Measurements from ENCODE around the gene TSEN15. TPM values are rescaled to one million over a fixed set of nuclear protein-coding genes. Genes with fewer than 3 reads are reported as not detected.

The TSEN15 gene
- total and polyA plus RNA-seq, 3 donors from 2014 or later: 24.4 to 36.3 (median 33.8) TPM

- no peaks in the 10 kb centered on the region for H3K9me3 ChIP-seq
- no peaks in the 10 kb centered on the region for H3K27me3 ChIP-seq
- H3K4me3 ChIP-seq: no peak overlapping the region
- 40 to 41% methylated on average over 1 of the region's 1 CpG for WGBS, 2 donors
- H3K4me1 ChIP-seq: peaks cover 4% of the 10 kb centered on the region
- no peak overlapping the region for H3K27ac ChIP-seq
- H3K36me3 ChIP-seq (ENCODE audit: low read depth, missing control alignments): no peaks in the 10 kb centered on the region
- TF ChIP-seq POLR2A (IDR thresholded peaks at IDR 0.05) (no peak), CTCF (IDR thresholded peaks at IDR 0.05) (no peak)
- intact Hi-C loops (cut with DNase I; ENCODE audit: low total_unique reads): no loop called here
- no peak for DNase-seq
Measured at GRCh38 chr1:184021728-184022127, 29.8 kb upstream of the TSEN15 start.

GRCh38 chr1:184022668-184023067, 28.9 kb upstream of the TSEN15 start:
- DNase-seq: no peak
- H3K27ac ChIP-seq: no peak overlapping the region
- H3K4me3 ChIP-seq: no peak overlapping the region
- peaks cover 4% of the 10 kb centered on the region for H3K4me1 ChIP-seq
- no peaks in the 10 kb centered on the region for H3K27me3 ChIP-seq
- H3K9me3 ChIP-seq: no peaks in the 10 kb centered on the region
- intact Hi-C loops (cut with DNase I; ENCODE audit: low total_unique reads): no loop called here
- TF ChIP-seq POLR2A (IDR thresholded peaks at IDR 0.05) (no peak), CTCF (IDR thresholded peaks at IDR 0.05) (no peak)
- WGBS, 2 donors: 27 to 43% methylated on average over 2 of the region's 2 CpGs
- no peaks in the 10 kb centered on the region for H3K36me3 ChIP-seq (ENCODE audit: low read depth, missing control alignments)

GRCh38 chr1:184023171-184023570, 28.4 kb upstream of the TSEN15 start:
- no peaks in the 10 kb centered on the region for H3K36me3 ChIP-seq (ENCODE audit: low read depth, missing control alignments)
- no peak for TF ChIP-seq POLR2A (IDR thresholded peaks at IDR 0.05)
- TF ChIP-seq CTCF (IDR thresholded peaks at IDR 0.05): no peak
- intact Hi-C loops (cut with DNase I; ENCODE audit: low total_unique reads): no loop called here
- H3K27ac ChIP-seq: no peak overlapping the region
- H3K4me1 ChIP-seq: peaks cover 4% of the 10 kb centered on the region
- no peak overlapping the region for H3K4me3 ChIP-seq
- no peak for DNase-seq
- H3K27me3 ChIP-seq: no peaks in the 10 kb centered on the region
- H3K9me3 ChIP-seq: no peaks in the 10 kb centered on the region

- no peaks in the 10 kb centered on the region for H3K36me3 ChIP-seq (ENCODE audit: low read depth, missing control alignments)
- intact Hi-C loops (cut with DNase I; ENCODE audit: low total_unique reads): no loop called here
- 57 to 75% methylated on average over 1 of the region's 1 CpG for WGBS, 2 donors
- no peak for DNase-seq
- H3K27ac ChIP-seq: no peak overlapping the region
- H3K27me3 ChIP-seq: no peaks in the 10 kb centered on the region
- H3K4me1 ChIP-seq: peaks cover 4% of the 10 kb centered on the region
- no peaks in the 10 kb centered on the region for H3K9me3 ChIP-seq
- TF ChIP-seq POLR2A (IDR thresholded peaks at IDR 0.05) (no peak), CTCF (IDR thresholded peaks at IDR 0.05) (no peak)
- H3K4me3 ChIP-seq: no peak overlapping the region
Measured at GRCh38 chr1:184025242-184025675, 26.3 kb upstream of the TSEN15 start.

GRCh38 chr1:184027826-184028695, 23.5 kb upstream of the TSEN15 start:
- WGBS, 2 donors: 78 to 88% methylated on average over 6 of the region's 6 CpGs
- Histone ChIP-seq H3K4me3 (no peak overlapping the region), H3K27ac (no peak overlapping the region), H3K27me3 (no peaks in the 10 kb centered on the region), H3K4me1 (no peaks in the 10 kb centered on the region), H3K9me3 (no peaks in the 10 kb centered on the region), H3K36me3 (ENCODE audit: low read depth, missing control alignments) (no peaks in the 10 kb centered on the region)
- DNase-seq: no peak
- no peak for TF ChIP-seq CTCF (IDR thresholded peaks at IDR 0.05)
- no peak for TF ChIP-seq POLR2A (IDR thresholded peaks at IDR 0.05)
- intact Hi-C loops (cut with DNase I; ENCODE audit: low total_unique reads): no loop called here
